ENCODE data around the gene MBD3.
"Not testable (repeated sequence)": the region's sequence is repeated elsewhere in the genome, so short reads cannot be mapped to it uniquely, and the experiment has no call there.

MBD3 gene

GRCh38 chr19:1533510-1534150, 59.0 kb downstream of the MBD3 start:
- no peak for DNase-seq

- DNase-seq = no peak
These were observed 60.7 kb downstream of the MBD3 start for GRCh38 chr19:1532003-1532402.

GRCh38 chr19:1531587-1531986, 61.1 kb downstream of the MBD3 start:
- DNase-seq = no peak

GRCh38 chr19:1530856-1531255, 61.8 kb downstream of the MBD3 start:
- DNase-seq = not testable (repeated sequence)

- DNase-seq = no peak
These were observed 63.2 kb downstream of the MBD3 start for GRCh38 chr19:1529430-1529816.

- no peak for DNase-seq
These were observed 63.9 kb downstream of the MBD3 start for GRCh38 chr19:1528596-1529429.

- no peak for DNase-seq
These were observed 64.9 kb downstream of the MBD3 start for GRCh38 chr19:1527650-1528309.

- no peak for DNase-seq
These were observed 65.6 kb downstream of the MBD3 start for GRCh38 chr19:1526979-1527649.

GRCh38 chr19:1526066-1526778, 66.4 kb downstream of the MBD3 start:
- no peak for DNase-seq

GRCh38 chr19:1525343-1525742, 67.3 kb downstream of the MBD3 start:
- no peak for DNase-seq

- DNase-seq = no peak
These were observed 67.7 kb downstream of the MBD3 start for GRCh38 chr19:1524972-1525325.

GRCh38 chr19:1524287-1524971, 68.2 kb downstream of the MBD3 start:
- no peak for DNase-seq
